Adrenal gland (tissue), 5 donors: ENCODE measurements around the gene RMI1.

Experiments
- POLR2A ChIP-seq, 2 donors: fragments of 450-650 bp; IDR thresholded peaks; one replicate each; pipeline ENCODE4 v1.6.1; 2017; ENCODE audit warnings: antibody characterized with exemption in 2 of 2, mild to moderate bottlenecking in 2 of 2, moderate library complexity in 1 of 2
- TF ChIP-seq, protein P1 (sequence below), 6 experiments: fragments of 450-650 bp in 4 of 6; fragments of 200-600 bp in 2 of 6; sonication (generic) in 1 of 6; IDR thresholded peaks; 1 replicate in 5 of 6; 2 replicates in 1 of 6; pipeline versions ENCODE4 v1.5.1 to v1.8.0; 2016 to 2021; ENCODE audit warnings: antibody characterized with exemption in 6 of 6, mild to moderate bottlenecking in 2 of 6, moderate library complexity in 1 of 6
- donor health status: DM: no; HTN: no; CAD: no.

DNA sequence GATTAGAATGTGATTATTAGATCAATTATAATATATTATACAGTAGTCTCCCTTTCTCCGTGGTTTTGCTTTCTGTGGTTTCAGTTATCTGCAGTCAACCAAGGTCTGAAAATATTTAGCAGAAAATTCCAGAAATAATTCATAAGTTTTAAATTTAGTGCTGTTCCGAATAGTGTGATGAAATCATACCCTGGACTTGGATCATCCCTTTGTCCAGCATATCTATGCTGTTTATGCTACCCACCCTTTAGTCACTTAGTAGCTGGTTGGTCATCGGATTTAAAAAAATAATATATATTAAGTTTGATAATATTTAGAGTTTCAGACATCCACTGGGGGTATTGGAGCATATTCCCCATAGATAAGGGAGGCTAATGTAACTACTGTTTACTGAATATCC, 19.6 kb downstream of the RMI1 start:
- TF ChIP-seq POLR2A (IDR thresholded peaks at IDR 0.05) = no peak
- TF ChIP-seq, protein P1, sequence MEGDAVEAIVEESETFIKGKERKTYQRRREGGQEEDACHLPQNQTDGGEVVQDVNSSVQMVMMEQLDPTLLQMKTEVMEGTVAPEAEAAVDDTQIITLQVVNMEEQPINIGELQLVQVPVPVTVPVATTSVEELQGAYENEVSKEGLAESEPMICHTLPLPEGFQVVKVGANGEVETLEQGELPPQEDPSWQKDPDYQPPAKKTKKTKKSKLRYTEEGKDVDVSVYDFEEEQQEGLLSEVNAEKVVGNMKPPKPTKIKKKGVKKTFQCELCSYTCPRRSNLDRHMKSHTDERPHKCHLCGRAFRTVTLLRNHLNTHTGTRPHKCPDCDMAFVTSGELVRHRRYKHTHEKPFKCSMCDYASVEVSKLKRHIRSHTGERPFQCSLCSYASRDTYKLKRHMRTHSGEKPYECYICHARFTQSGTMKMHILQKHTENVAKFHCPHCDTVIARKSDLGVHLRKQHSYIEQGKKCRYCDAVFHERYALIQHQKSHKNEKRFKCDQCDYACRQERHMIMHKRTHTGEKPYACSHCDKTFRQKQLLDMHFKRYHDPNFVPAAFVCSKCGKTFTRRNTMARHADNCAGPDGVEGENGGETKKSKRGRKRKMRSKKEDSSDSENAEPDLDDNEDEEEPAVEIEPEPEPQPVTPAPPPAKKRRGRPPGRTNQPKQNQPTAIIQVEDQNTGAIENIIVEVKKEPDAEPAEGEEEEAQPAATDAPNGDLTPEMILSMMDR (IDR thresholded peaks at IDR 0.05) = no peak
